Measurements from ENCODE around the gene GPR78.

GPR78 gene

GRCh38 chr4:8537041-8537461 is 43.1 kb upstream of the GPR78 start:
- Histone ChIP-seq H3K9me3 (ENCODE audit: low read length) (no peaks in the 10 kb centered on the region), H3K9me2 (ENCODE audit: low read depth, low read length) (no peaks in the 10 kb centered on the region), H3K36me3 (ENCODE audit: insufficient read depth, low read length) (no peaks in the 10 kb centered on the region), H2AFZ (ENCODE audit: low read length) (no peak overlapping the region), H3K79me2 (ENCODE audit: insufficient read depth, low read length) (no peaks in the 10 kb centered on the region), H3K27me3 (ENCODE audit: insufficient read depth, low read length) (no peaks in the 10 kb centered on the region), H3F3A (ENCODE audit: insufficient read depth, low read length) (no peaks in the 10 kb centered on the region), H3K4me2 (ENCODE audit: low read length) (no peak overlapping the region), H3K4me3 (ENCODE audit: low read depth, low read length, poor library complexity, severe bottlenecking) (no peak overlapping the region), H3K9ac (ENCODE audit: low read length) (no peak overlapping the region), H4K20me1 (ENCODE audit: insufficient read depth, low read length) (no peaks in the 10 kb centered on the region), H3K27ac (ENCODE audit: low read depth, low read length, poor library complexity, severe bottlenecking) (no peak overlapping the region), H3K4me1 (ENCODE audit: insufficient read depth, low read length, severe bottlenecking) (no peaks in the 10 kb centered on the region)
- no peak for TF ChIP-seq EZH2 (IDR thresholded peaks at IDR 0.05; ENCODE audit: borderline replicate concordance, low read length)

DNA sequence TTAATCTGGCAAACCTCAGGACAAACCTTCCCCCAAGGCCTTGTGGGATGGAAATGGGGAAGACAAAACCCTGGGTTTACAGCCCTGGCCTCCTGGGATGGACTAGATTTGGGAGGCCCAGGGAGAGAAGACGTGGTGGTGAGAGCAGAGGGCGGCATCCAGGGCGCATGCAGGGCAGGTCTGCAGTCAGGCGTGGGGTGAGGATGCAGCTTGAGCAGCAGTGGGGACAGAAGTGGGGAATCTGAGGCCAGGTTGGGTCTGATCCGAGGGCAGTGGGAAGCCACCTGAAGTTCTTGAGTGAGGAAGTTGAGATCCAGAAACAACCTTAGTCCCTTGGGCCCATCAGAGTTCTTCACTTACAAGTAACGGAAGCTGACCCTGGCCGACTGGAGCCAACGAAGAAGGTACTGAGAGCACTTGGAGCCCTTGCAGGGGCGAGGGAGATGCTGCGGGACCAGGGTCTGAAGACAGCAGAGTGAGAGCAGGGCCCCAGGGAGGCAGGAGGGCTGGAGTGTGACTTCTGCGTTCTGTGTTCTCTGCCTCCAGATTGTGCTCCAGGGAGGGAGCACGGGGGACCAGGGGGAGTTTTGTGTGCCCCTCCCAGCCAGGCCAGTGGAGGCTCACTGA is 42.0 kb upstream of the GPR78 start:
- Histone ChIP-seq H3K4me3 (ENCODE audit: low read depth, low read length, poor library complexity, severe bottlenecking) (no peak overlapping the region), H3K9me2 (ENCODE audit: low read depth, low read length) (no peaks in the 10 kb centered on the region), H2AFZ (ENCODE audit: low read length) (no peak overlapping the region), H3K9ac (ENCODE audit: low read length) (no peak overlapping the region), H3K27me3 (ENCODE audit: insufficient read depth, low read length) (no peaks in the 10 kb centered on the region), H3K4me1 (ENCODE audit: insufficient read depth, low read length, severe bottlenecking) (no peaks in the 10 kb centered on the region), H3K36me3 (ENCODE audit: insufficient read depth, low read length) (no peaks in the 10 kb centered on the region), H3K9me3 (ENCODE audit: low read length) (no peaks in the 10 kb centered on the region), H3K27ac (ENCODE audit: low read depth, low read length, poor library complexity, severe bottlenecking) (no peak overlapping the region), H4K20me1 (ENCODE audit: insufficient read depth, low read length) (no peaks in the 10 kb centered on the region), H3F3A (ENCODE audit: insufficient read depth, low read length) (no peaks in the 10 kb centered on the region), H3K79me2 (ENCODE audit: insufficient read depth, low read length) (no peaks in the 10 kb centered on the region), H3K4me2 (ENCODE audit: low read length) (no peak overlapping the region)
- TF ChIP-seq EZH2 (IDR thresholded peaks at IDR 0.05; ENCODE audit: borderline replicate concordance, low read length) (no peak), CTCF (IDR thresholded peaks at IDR 0.05; ENCODE audit: low read length) (no peak)

GRCh38 chr4:8538703-8539567 is 41.3 kb upstream of the GPR78 start:
- H3K4me2 ChIP-seq (ENCODE audit: low read length) = no peak overlapping the region
- H3F3A ChIP-seq (ENCODE audit: insufficient read depth, low read length) = no peaks in the 10 kb centered on the region
- H3K27ac ChIP-seq (ENCODE audit: low read depth, low read length, poor library complexity, severe bottlenecking) = no peak overlapping the region
- no peaks in the 10 kb centered on the region for H3K27me3 ChIP-seq (ENCODE audit: insufficient read depth, low read length)
- no peaks in the 10 kb centered on the region for H3K4me1 ChIP-seq (ENCODE audit: insufficient read depth, low read length, severe bottlenecking)
- H4K20me1 ChIP-seq (ENCODE audit: insufficient read depth, low read length) = no peaks in the 10 kb centered on the region
- no peak overlapping the region for H2AFZ ChIP-seq (ENCODE audit: low read length)
- TF ChIP-seq EZH2 (IDR thresholded peaks at IDR 0.05; ENCODE audit: borderline replicate concordance, low read length) (no peak), CTCF (IDR thresholded peaks at IDR 0.05; ENCODE audit: low read length) (no peak)
- H3K9ac ChIP-seq (ENCODE audit: low read length) = no peak overlapping the region
- H3K79me2 ChIP-seq (ENCODE audit: insufficient read depth, low read length) = no peaks in the 10 kb centered on the region
- no peak overlapping the region for H3K4me3 ChIP-seq (ENCODE audit: low read depth, low read length, poor library complexity, severe bottlenecking)
- no peaks in the 10 kb centered on the region for H3K36me3 ChIP-seq (ENCODE audit: insufficient read depth, low read length)
- no peaks in the 10 kb centered on the region for H3K9me2 ChIP-seq (ENCODE audit: low read depth, low read length)
- no peaks in the 10 kb centered on the region for H3K9me3 ChIP-seq (ENCODE audit: low read length)

Measured in OCI-LY1 (cell line).